ENCODE results near the gene MED27.

DNA sequence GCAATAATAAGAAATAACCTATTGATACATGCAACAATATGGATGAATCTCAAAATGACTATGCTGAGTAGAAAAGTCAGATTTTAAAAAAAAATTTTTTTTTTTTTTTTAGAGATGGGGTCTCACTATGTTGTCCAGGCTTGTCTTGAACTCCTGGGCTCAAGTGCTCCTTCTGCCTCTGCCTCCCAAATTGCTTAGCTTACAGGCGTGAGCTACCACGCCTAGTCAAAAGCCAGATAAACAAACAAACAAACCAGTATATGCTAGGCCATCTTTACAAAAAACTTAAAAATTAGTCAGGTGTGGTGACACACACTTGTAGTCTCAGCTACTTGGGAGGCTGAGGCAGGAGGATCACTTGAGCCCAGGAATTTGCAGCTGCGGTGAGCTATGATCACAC, 79.0 kb downstream of the MED27 start:
- TF ChIP-seq, protein P1, sequence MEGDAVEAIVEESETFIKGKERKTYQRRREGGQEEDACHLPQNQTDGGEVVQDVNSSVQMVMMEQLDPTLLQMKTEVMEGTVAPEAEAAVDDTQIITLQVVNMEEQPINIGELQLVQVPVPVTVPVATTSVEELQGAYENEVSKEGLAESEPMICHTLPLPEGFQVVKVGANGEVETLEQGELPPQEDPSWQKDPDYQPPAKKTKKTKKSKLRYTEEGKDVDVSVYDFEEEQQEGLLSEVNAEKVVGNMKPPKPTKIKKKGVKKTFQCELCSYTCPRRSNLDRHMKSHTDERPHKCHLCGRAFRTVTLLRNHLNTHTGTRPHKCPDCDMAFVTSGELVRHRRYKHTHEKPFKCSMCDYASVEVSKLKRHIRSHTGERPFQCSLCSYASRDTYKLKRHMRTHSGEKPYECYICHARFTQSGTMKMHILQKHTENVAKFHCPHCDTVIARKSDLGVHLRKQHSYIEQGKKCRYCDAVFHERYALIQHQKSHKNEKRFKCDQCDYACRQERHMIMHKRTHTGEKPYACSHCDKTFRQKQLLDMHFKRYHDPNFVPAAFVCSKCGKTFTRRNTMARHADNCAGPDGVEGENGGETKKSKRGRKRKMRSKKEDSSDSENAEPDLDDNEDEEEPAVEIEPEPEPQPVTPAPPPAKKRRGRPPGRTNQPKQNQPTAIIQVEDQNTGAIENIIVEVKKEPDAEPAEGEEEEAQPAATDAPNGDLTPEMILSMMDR (IDR thresholded peaks at IDR 0.05; ENCODE audit: low read depth, low read length): no peak
- TF ChIP-seq, protein P2, sequence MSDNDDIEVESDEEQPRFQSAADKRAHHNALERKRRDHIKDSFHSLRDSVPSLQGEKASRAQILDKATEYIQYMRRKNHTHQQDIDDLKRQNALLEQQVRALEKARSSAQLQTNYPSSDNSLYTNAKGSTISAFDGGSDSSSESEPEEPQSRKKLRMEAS (IDR thresholded peaks at IDR 0.05; ENCODE audit: low read depth, low read length): no peak
- no peak for TF ChIP-seq POLR2A (IDR thresholded peaks at IDR 0.05; ENCODE audit: extremely low read depth, insufficient read length)
- TF ChIP-seq MYC (IDR thresholded peaks at IDR 0.05; ENCODE audit: low read depth, low read length): no peak
